Hepatocyte (in vitro differentiated cells): ENCODE results near the gene TTLL9. TPM values are rescaled to one million over a fixed set of nuclear protein-coding genes. Genes with fewer than 3 reads are reported as not detected.

Source experiments
- DNase-seq: peaks from one replicate; pipeline ENCODE4 v3.0.0-alpha.2; 2016; ENCODE audit warnings: low spot score
- H2AFZ ChIP-seq: fragments of 200-600 bp; sonication (generic); 2 replicates; pipeline ENCODE4 v1.6.0; 2016; ENCODE audit warnings: antibody characterized with exemption, mild to moderate bottlenecking
- H3K27ac ChIP-seq: fragments of 200-600 bp; sonication (generic); 2 replicates; pipeline ENCODE4 v1.5.1; 2016; ENCODE audit warnings: mild to moderate bottlenecking
- H3K27me3 ChIP-seq: fragments of 200-600 bp; sonication (generic); 2 replicates; pipeline ENCODE4 v1.6.1; 2016
- H3K36me3 ChIP-seq: fragments of 200-600 bp; sonication (generic); replicated peaks from 2 replicates; pipeline ENCODE4 v1.5.1; 2016; ENCODE audit warnings: low read depth; ENCODE audit not compliant: insufficient read depth
- H3K4me1 ChIP-seq: fragments of 200-600 bp; sonication (generic); 2 replicates; pipeline ENCODE4 v1.5.1; 2016; ENCODE audit warnings: mild to moderate bottlenecking, moderate library complexity; ENCODE audit not compliant: insufficient read depth
- H3K4me2 ChIP-seq: fragments of 200-600 bp; sonication (generic); 2 replicates; pipeline ENCODE4 v1.6.0; 2016
- H3K4me3 ChIP-seq: fragments of 200-600 bp; sonication (generic); 2 replicates; pipeline ENCODE4 v1.5.1; 2016; ENCODE audit warnings: mild to moderate bottlenecking
- H3K79me2 ChIP-seq: fragments of 200-600 bp; sonication (generic); 2 replicates; pipeline ENCODE4 v1.6.0; 2017; ENCODE audit warnings: mild to moderate bottlenecking
- H3K9me2 ChIP-seq: fragments of 200-600 bp; sonication (generic); replicated peaks from 2 replicates; pipeline ENCODE4 v1.6.0; 2017; ENCODE audit warnings: mild to moderate bottlenecking; ENCODE audit not compliant: insufficient read depth
- H3K9me3 ChIP-seq: fragments of 200-600 bp; sonication (generic); 2 replicates; pipeline ENCODE4 v1.5.1; 2016; ENCODE audit warnings: low read depth, mild to moderate bottlenecking
- H4K20me1 ChIP-seq: fragments of 200-600 bp; sonication (generic); 2 replicates; pipeline ENCODE4 v1.6.0; 2016; ENCODE audit warnings: mild to moderate bottlenecking; ENCODE audit not compliant: insufficient read depth, poor library complexity, severe bottlenecking
- EZH2 ChIP-seq: fragments of 200-600 bp; sonication (generic); IDR thresholded peaks from 2 replicates; pipeline ENCODE4 v1.6.1; 2016; ENCODE audit warnings: antibody characterized with exemption, mild to moderate bottlenecking, borderline replicate concordance
- EZH2phosphoT487 ChIP-seq: fragments of 200-600 bp; sonication (generic); IDR thresholded peaks from one replicate; pipeline ENCODE4 v1.6.1; 2018; ENCODE audit warnings: antibody characterized with exemption, mild to moderate bottlenecking, low read depth, moderate library complexity; ENCODE audit not compliant: unreplicated experiment, severe bottlenecking
- WGBS: methylation state at CpG from one replicate; pipeline ENCODE4 v1.1.6; 2016; ENCODE audit warnings: low lambda C conversion rate; ENCODE audit errors: missing lambda C conversion rate; 5-methylcytosine and 5-hydroxymethylcytosine counted together
- polyA plus RNA-seq: library from polyadenylated mRNA; unstranded; fragments of >200 nt; fragmentation: Nextera tagmentation; extraction: Ambion mirVana; gene quantifications from 2 replicates; pipeline ENCODE4 v1.2.1, GENCODE V29; 2016
- total RNA-seq: library from RNA; depleted of rRNA; stranded (reverse); fragments of >200 nt; gene quantifications from 2 replicates; pipeline ENCODE4 v1.2.3, GENCODE V29; 2014
- TF ChIP-seq, protein P1 (sequence below): fragments of 200-600 bp; sonication (generic); IDR thresholded peaks from 2 replicates; pipeline ENCODE4 v1.5.1; 2016; ENCODE audit warnings: antibody characterized with exemption, mild to moderate bottlenecking; ENCODE audit not compliant: poor library complexity

The TTLL9 gene
- total and polyA plus RNA-seq, 2 experiments from 2014 or later, result 0.18 TPM; not detected in 1

DNA sequence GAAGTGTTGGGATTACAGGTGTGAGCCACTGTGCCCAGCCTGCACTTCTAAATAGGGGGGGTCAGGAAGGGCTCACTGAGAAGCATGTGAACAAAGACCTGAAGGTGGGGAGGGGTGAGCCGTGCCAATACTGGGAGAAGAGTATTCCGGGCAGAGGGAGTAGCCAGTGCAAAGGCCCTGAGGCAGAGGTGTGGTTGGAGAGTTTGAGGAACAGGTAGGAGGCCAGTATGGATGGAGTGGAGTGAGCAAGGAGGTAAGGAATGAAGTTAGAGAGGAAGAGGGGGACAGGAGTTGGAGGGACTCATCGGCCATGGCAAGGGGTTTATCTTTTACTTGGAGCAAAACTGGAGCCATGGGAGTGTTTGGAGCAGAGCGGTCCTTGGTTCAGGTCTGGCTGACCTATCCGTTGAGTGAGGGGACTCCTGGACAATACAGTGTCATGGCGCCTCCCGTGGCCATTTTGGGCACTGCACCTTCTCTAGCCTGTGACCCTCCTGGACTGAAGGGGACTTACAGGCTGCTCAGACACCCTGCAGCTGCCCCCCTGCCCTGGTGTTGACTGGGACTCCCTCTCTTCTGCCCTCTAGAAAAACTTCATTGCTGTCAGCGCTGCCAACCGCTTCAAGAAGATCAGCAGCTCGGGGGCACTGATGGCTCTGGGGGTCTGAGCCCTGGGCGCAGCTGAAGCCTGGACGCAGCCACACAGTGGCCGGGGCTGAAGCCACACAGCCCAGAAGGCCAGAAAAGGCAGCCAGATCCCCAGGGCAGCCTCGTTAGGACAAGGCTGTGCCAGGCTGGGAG, 37.1 kb upstream of the TTLL9 start:
- no peak overlapping the region for H3K27ac ChIP-seq
- H3K36me3 ChIP-seq, result no peaks in the 10 kb centered on the region
- no peaks in the 10 kb centered on the region for H3K27me3 ChIP-seq
- H4K20me1 ChIP-seq, result no peaks in the 10 kb centered on the region
- H2AFZ ChIP-seq, result no peak overlapping the region
- 69% methylated on average over 14 of the region's 14 CpGs for WGBS
- no peaks in the 10 kb centered on the region for H3K79me2 ChIP-seq
- DNase-seq, result peak; percentile 79
- H3K4me1 ChIP-seq, result peaks cover 40% of the 10 kb centered on the region
- H3K4me2 ChIP-seq, result no peak overlapping the region
- TF ChIP-seq EZH2, result no peak
- TF ChIP-seq EZH2phosphoT487, result no peak
- TF ChIP-seq, protein P1, sequence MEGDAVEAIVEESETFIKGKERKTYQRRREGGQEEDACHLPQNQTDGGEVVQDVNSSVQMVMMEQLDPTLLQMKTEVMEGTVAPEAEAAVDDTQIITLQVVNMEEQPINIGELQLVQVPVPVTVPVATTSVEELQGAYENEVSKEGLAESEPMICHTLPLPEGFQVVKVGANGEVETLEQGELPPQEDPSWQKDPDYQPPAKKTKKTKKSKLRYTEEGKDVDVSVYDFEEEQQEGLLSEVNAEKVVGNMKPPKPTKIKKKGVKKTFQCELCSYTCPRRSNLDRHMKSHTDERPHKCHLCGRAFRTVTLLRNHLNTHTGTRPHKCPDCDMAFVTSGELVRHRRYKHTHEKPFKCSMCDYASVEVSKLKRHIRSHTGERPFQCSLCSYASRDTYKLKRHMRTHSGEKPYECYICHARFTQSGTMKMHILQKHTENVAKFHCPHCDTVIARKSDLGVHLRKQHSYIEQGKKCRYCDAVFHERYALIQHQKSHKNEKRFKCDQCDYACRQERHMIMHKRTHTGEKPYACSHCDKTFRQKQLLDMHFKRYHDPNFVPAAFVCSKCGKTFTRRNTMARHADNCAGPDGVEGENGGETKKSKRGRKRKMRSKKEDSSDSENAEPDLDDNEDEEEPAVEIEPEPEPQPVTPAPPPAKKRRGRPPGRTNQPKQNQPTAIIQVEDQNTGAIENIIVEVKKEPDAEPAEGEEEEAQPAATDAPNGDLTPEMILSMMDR, result peak; percentile 77
- H3K4me3 ChIP-seq, result no peak overlapping the region
- H3K9me2 ChIP-seq, result no peaks in the 10 kb centered on the region
- H3K9me3 ChIP-seq, result no peaks in the 10 kb centered on the region

DNA sequence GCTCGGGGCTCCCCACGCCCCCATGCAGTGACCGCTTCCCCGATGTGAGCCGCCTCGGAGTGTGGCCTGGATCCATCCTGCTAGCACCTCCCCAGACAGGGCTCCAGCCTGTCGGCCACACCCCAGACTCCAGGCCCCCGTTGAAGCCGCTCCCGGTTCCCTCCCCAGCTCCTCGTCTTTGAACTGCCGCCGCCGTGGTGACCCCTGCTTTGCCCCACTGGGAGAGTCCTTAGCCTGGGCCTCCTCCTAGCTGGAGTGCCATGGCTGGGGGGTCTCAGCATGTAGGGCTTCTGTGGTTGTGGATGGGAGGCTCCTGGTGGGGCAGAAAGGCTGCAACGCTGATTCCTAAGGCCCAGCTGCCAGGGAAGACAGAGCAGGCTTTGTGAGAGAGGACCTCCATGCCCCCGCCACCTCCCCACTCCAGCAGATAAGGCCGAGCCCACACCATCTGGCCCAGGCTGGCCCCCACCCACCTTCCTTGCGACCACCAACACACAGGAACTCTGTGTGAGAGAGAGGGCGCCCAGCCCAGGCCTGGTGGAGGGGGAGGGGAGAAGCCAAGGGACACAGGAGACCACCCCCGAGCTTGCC, 36.4 kb upstream of the TTLL9 start:
- Histone ChIP-seq H3K79me2 (no peaks in the 10 kb centered on the region), H3K27me3 (no peaks in the 10 kb centered on the region), H3K27ac (no peak overlapping the region), H3K4me2 (no peak overlapping the region), H3K36me3 (no peaks in the 10 kb centered on the region), H3K9me2 (no peaks in the 10 kb centered on the region), H3K4me3 (no peak overlapping the region), H3K9me3 (no peaks in the 10 kb centered on the region), H3K4me1 (peaks cover 40% of the 10 kb centered on the region), H2AFZ (no peak overlapping the region), H4K20me1 (no peaks in the 10 kb centered on the region)
- no peak for DNase-seq
- 67% methylated on average over 20 of the region's 20 CpGs for WGBS
- TF ChIP-seq EZH2, result no peak
- no peak for TF ChIP-seq EZH2phosphoT487
- TF ChIP-seq, protein P1, result no peak

DNA sequence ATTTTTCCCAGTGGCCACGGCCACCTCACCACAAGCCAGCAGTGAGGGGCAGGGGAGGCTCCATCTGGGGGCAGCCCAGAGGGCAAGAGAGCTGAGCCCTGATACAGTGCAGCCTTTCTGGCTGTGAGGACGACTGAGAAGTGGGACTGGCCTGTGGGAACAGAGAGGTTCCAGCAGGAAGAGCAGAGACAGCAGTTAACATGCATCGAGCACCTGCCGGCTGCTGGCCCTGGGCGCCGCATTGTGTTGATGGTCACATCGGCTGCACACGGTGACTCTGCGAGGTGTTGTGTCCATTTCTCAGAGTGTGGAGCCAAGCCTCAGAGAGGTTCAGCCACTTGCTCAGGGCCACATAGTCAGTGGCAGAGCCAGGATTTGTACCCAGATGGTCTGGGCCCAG, 34.9 kb upstream of the TTLL9 start:
- Histone ChIP-seq H3K9me3 (no peaks in the 10 kb centered on the region), H3K79me2 (no peaks in the 10 kb centered on the region), H4K20me1 (no peaks in the 10 kb centered on the region), H2AFZ (no peak overlapping the region), H3K4me3 (no peak overlapping the region), H3K4me2 (peak overlapping the region; percentile 55), H3K36me3 (no peaks in the 10 kb centered on the region), H3K4me1 (peaks cover 40% of the 10 kb centered on the region), H3K27me3 (no peaks in the 10 kb centered on the region), H3K27ac (peak overlapping the region; percentile 70), H3K9me2 (no peaks in the 10 kb centered on the region)
- TF ChIP-seq, protein P1, result no peak
- TF ChIP-seq EZH2phosphoT487, result no peak
- no peak for TF ChIP-seq EZH2
- 85% methylated on average over 9 of the region's 9 CpGs for WGBS
- no peak for DNase-seq
